ENCODE results near the gene SLC39A7. TPM values are rescaled to one million over a fixed set of nuclear protein-coding genes. Genes with fewer than 3 reads are reported as not detected.

The SLC39A7 gene
- total and polyA plus RNA-seq, 2 donors from 2014 or later = 83.3 to 118 TPM

- H3K4me3 ChIP-seq (ENCODE audit: low read length in 3 of 3) = no peak overlapping the region
- H3K27me3 ChIP-seq (ENCODE audit: control insufficient read depth, insufficient read depth, low read length) = no peaks in the 10 kb centered on the region
- H3K9ac ChIP-seq (ENCODE audit: low read length in 3 of 3) = no peak overlapping the region
- no peak overlapping the region for H3K27ac ChIP-seq (ENCODE audit: low read depth in 2 of 2, low read length in 2 of 2)
- H3K36me3 ChIP-seq (ENCODE audit: control insufficient read depth in 2 of 3, insufficient read depth in 3 of 3, low read length in 3 of 3) = no peaks in the 10 kb centered on the region
- TF ChIP-seq, protein P1, sequence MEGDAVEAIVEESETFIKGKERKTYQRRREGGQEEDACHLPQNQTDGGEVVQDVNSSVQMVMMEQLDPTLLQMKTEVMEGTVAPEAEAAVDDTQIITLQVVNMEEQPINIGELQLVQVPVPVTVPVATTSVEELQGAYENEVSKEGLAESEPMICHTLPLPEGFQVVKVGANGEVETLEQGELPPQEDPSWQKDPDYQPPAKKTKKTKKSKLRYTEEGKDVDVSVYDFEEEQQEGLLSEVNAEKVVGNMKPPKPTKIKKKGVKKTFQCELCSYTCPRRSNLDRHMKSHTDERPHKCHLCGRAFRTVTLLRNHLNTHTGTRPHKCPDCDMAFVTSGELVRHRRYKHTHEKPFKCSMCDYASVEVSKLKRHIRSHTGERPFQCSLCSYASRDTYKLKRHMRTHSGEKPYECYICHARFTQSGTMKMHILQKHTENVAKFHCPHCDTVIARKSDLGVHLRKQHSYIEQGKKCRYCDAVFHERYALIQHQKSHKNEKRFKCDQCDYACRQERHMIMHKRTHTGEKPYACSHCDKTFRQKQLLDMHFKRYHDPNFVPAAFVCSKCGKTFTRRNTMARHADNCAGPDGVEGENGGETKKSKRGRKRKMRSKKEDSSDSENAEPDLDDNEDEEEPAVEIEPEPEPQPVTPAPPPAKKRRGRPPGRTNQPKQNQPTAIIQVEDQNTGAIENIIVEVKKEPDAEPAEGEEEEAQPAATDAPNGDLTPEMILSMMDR (IDR thresholded peaks at IDR 0.05; ENCODE audit: borderline replicate concordance, extremely low read depth, insufficient read depth) = peak; percentile 35
- peak in 1 of 5 donors; percentile 29 for DNase-seq
- intact Hi-C loops (cut with DNase I) = no loop called here
- no peaks in the 10 kb centered on the region for H3K9me3 ChIP-seq (ENCODE audit: control insufficient read depth in 2 of 3, insufficient read depth in 1 of 3, low read length in 3 of 3)
- H3K4me1 ChIP-seq (ENCODE audit: control insufficient read depth in 2 of 3, insufficient read depth in 2 of 3, low read depth in 1 of 3, low read length in 3 of 3) = no peaks in the 10 kb centered on the region
- FAIRE-seq = no peak
Measured at GRCh38 chr6:33172688-33173534, 27.8 kb upstream of the SLC39A7 start.

GRCh38 chr6:33173535-33174180, 27.0 kb upstream of the SLC39A7 start:
- Histone ChIP-seq H3K4me1 (ENCODE audit: control insufficient read depth in 2 of 3, insufficient read depth in 2 of 3, low read depth in 1 of 3, low read length in 3 of 3) (no peaks in the 10 kb centered on the region), H3K9ac (ENCODE audit: low read length in 3 of 3) (no peak overlapping the region), H3K27ac (ENCODE audit: low read depth in 2 of 2, low read length in 2 of 2) (no peak overlapping the region), H3K36me3 (ENCODE audit: control insufficient read depth in 2 of 3, insufficient read depth in 3 of 3, low read length in 3 of 3) (no peaks in the 10 kb centered on the region), H3K4me3 (ENCODE audit: low read length in 3 of 3) (no peak overlapping the region), H3K9me3 (ENCODE audit: control insufficient read depth in 2 of 3, insufficient read depth in 1 of 3, low read length in 3 of 3) (no peaks in the 10 kb centered on the region), H3K27me3 (ENCODE audit: control insufficient read depth, insufficient read depth, low read length) (no peaks in the 10 kb centered on the region)
- FAIRE-seq (no peak), DNase-seq (peak in 1 of 5 donors; percentile 22)
- TF ChIP-seq, protein P1 (IDR thresholded peaks at IDR 0.05; ENCODE audit: borderline replicate concordance, extremely low read depth, insufficient read depth) = no peak
- intact Hi-C loops (cut with DNase I) = no loop called here

DNA sequence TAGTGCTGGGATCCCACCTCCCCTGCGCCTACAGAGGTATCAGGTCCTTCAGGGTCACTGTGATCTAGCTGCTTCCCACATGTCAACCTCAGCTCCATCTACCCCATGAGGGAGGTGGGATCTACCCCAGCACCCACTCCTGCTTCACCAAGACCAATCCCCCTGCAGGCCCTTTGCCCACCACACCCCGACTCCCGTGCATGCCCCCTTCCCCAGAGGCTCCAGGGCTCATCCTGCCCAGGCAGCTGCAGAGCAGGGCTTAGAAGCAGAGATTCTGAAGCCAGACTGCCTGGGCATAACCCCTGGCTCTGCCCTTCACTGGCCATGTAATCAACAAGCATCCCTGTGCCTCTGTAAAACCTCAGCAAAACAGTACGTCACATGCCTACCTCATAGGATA, 25.9 kb upstream of the SLC39A7 start:
- FAIRE-seq (no peak), DNase-seq (no peak)
- no peaks in the 10 kb centered on the region for H3K27me3 ChIP-seq (ENCODE audit: control insufficient read depth, insufficient read depth, low read length)
- no peaks in the 10 kb centered on the region for H3K36me3 ChIP-seq (ENCODE audit: control insufficient read depth in 2 of 3, insufficient read depth in 3 of 3, low read length in 3 of 3)
- intact Hi-C loops (cut with DNase I) = no loop called here
- H3K9ac ChIP-seq (ENCODE audit: low read length in 3 of 3) = no peak overlapping the region
- TF ChIP-seq, protein P1 (IDR thresholded peaks at IDR 0.05; ENCODE audit: borderline replicate concordance, extremely low read depth, insufficient read depth) = no peak
- H3K4me3 ChIP-seq (ENCODE audit: low read length in 3 of 3) = no peak overlapping the region
- H3K9me3 ChIP-seq (ENCODE audit: control insufficient read depth in 2 of 3, insufficient read depth in 1 of 3, low read length in 3 of 3) = no peaks in the 10 kb centered on the region
- H3K4me1 ChIP-seq (ENCODE audit: control insufficient read depth in 2 of 3, insufficient read depth in 2 of 3, low read depth in 1 of 3, low read length in 3 of 3) = no peaks in the 10 kb centered on the region
- no peak overlapping the region for H3K27ac ChIP-seq (ENCODE audit: low read depth in 2 of 2, low read length in 2 of 2)

Measured in kidney (tissue), 14 donors.